ENCODE measurements around the gene COMMD1.
A peak's percentile ranks its signal among the peaks of the same experiment; 100 is the strongest.
"Not testable (repeated sequence)": the region's sequence is repeated elsewhere in the genome, so short reads cannot be mapped to it uniquely, and the experiment has no call there.

COMMD1 gene

DNA sequence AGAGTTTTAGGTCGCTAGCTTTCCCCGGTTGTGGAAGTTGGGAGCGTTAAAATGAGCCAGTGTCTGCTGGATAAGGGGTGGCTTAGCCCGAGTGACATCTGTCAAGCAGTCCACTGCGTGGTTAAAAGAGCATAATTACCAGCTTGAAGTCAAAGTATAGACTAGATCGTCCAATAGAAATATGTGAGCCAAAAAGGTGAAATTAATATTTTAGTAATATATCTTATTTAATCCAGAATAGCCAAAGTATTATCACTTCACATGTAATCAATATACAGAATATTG lies 654 bp downstream of the COMMD1 start:
- TF ChIP-seq, protein P1, sequence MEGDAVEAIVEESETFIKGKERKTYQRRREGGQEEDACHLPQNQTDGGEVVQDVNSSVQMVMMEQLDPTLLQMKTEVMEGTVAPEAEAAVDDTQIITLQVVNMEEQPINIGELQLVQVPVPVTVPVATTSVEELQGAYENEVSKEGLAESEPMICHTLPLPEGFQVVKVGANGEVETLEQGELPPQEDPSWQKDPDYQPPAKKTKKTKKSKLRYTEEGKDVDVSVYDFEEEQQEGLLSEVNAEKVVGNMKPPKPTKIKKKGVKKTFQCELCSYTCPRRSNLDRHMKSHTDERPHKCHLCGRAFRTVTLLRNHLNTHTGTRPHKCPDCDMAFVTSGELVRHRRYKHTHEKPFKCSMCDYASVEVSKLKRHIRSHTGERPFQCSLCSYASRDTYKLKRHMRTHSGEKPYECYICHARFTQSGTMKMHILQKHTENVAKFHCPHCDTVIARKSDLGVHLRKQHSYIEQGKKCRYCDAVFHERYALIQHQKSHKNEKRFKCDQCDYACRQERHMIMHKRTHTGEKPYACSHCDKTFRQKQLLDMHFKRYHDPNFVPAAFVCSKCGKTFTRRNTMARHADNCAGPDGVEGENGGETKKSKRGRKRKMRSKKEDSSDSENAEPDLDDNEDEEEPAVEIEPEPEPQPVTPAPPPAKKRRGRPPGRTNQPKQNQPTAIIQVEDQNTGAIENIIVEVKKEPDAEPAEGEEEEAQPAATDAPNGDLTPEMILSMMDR (IDR thresholded peaks at IDR 0.05; ENCODE audit: insufficient read depth, low read depth, low read length, missing control alignments), result no peak
- H3K4me3 ChIP-seq (ENCODE audit: low read depth, low read length), result peak overlapping the region; percentile 84
- no peak for DNase-seq (ENCODE audit: low read depth)

DNA sequence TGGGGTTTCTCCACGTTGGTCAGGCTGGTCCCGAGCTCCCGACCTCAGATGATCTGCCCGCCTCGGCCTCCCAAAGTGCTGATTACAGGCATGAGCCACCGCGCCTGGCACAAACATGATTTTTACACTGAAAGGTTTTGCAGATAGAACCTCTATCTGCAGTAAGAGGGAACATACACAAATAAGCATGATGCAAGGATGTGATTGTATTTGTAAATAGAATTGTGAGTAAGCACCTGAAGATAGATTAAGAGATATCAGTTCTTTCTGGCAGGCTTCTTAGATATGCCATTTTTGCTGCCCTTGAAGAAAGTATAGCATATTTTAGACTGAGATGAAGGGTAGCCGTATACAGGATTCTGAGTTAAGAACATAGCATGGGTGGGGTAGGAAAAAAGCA lies 3.6 kb downstream of the COMMD1 start:
- no peak for DNase-seq (ENCODE audit: low read depth)
- TF ChIP-seq, protein P1 (IDR thresholded peaks at IDR 0.05; ENCODE audit: insufficient read depth, low read depth, low read length, missing control alignments), result no peak
- no peak overlapping the region for H3K4me3 ChIP-seq (ENCODE audit: low read depth, low read length)

DNA sequence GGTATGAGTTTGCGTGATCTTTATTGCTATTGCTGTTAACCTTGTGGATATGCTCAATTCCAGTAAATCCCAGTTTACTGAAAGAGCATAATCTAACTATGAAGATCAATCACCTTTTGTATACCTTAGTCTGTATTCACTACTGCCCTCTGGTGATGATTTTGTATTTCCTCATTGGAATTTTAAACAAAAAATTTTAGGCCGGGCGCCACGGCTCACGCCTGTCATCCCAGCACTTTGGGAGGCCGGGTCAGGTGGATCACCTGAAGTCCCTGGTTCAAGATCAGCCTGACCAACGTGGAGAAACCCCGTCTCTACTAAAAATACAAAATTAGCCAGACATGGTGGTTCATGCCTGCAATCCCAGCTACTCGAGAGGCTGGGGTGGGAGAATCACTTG lies 5.1 kb downstream of the COMMD1 start:
- no peak overlapping the region for H3K4me3 ChIP-seq (ENCODE audit: low read depth, low read length)
- TF ChIP-seq, protein P1 (IDR thresholded peaks at IDR 0.05; ENCODE audit: insufficient read depth, low read depth, low read length, missing control alignments), result no peak
- DNase-seq (ENCODE audit: low read depth), result no peak

DNA sequence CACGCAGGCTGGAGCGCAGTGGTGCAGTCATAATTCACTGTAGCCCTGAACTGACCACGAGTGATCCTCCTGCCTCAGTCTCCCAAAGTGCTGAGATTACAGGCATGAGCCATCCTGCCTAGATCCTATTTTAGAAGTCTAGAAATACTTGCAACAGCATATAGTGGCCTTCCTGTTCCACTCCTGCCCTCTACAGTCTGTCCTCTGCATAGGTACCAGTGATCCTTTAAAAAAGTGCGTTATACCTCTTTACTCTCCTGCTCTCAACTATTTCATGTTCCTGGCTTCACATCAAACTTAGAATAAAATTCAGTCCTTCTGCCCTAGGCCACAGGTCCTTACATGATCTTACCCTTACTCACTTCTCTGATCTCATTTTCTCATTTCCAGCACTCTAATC lies 6.0 kb downstream of the COMMD1 start:
- TF ChIP-seq, protein P1 (IDR thresholded peaks at IDR 0.05; ENCODE audit: insufficient read depth, low read depth, low read length, missing control alignments), result peak; percentile 19
- DNase-seq (ENCODE audit: low read depth), result no peak
- H3K4me3 ChIP-seq (ENCODE audit: low read depth, low read length), result no peak overlapping the region

DNA sequence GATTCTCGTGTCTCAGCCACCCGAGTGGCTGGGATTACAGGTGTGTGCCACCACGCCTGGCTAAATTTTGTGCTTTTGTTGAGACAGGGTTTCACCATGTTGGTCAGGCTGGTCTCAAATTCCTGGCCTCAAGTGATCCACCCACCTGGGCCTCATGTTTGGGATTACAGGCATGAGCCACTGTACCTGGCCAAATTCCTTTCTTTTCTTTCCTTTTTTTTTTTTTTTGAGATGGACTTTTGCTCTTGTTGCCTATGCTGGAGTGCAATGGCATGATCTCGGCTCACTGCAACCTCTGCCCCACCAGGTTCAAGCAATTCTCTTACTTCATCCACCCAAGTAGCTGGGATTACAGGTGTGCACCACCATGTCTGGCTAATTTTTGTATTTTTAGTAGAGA lies 9.3 kb downstream of the COMMD1 start:
- not testable (repeated sequence) for H3K4me3 ChIP-seq (ENCODE audit: low read depth, low read length); DNase-seq (ENCODE audit: low read depth)

DNA sequence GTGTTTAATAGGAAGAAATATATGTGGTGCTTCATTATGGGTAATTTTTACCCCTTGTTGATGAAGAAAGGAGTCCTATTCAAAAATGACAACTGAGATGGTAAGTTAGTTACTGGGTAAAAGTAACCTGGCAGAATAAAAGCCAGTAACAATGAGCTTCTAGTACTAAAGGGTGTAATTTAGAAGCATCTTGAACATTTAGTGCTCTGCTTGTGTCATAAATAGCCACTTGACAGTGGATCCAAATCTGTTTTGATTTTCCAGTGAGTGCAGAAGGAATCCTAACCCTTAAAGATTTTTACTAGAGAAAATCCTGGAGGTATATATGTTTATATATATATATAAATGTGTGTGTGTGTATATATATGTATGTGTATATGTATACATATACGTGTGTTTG lies 15.1 kb downstream of the COMMD1 start:
- TF ChIP-seq, protein P1 (IDR thresholded peaks at IDR 0.05; ENCODE audit: insufficient read depth, low read depth, low read length, missing control alignments), result no peak
- DNase-seq (ENCODE audit: low read depth), result no peak
- no peak overlapping the region for H3K4me3 ChIP-seq (ENCODE audit: low read depth, low read length)

DNA sequence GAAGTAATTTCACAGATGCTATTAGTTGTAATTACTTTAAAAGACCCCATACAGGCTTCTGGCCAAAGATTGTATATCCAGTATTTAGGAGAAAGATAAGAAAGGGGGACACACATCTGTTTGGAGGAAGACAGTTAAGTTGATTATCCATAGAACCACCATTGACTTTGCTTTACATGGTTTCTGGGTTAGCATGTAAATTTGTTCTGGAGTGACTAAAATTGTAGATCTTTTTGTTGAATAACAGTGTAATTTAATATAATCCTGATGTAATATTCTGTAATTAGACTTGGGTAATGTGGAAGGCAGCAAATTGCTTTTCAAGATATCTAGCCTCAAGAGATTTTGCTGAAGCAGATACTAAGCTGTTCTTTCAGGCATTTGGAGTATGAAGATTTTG lies 17.2 kb downstream of the COMMD1 start:
- DNase-seq (ENCODE audit: low read depth), result no peak
- TF ChIP-seq, protein P1 (IDR thresholded peaks at IDR 0.05; ENCODE audit: insufficient read depth, low read depth, low read length, missing control alignments), result no peak

More for the DNA sequence above, 17.2 kb downstream of the COMMD1 start:
- no peak overlapping the region for H3K4me3 ChIP-seq (ENCODE audit: low read depth, low read length)

Data from GM12865 (cell line).